ENCODE results near the gene GAREM1.

Gene GAREM1

GRCh38 chr18:32360682-32361345 is 109.9 kb downstream of the GAREM1 start:
- Histone ChIP-seq H3K4me3 (ENCODE audit: low read length in 2 of 2) (no peak overlapping the region), H2AK5ac (ENCODE audit: low read depth, low read length) (no peak overlapping the region), H3K4me1 (ENCODE audit: control insufficient read depth in 2 of 2, insufficient read depth in 1 of 2, low read depth in 1 of 2, low read length in 2 of 2) (peaks cover 0 to 1% of the 10 kb centered on the region in 2 donors), H2BK120ac (ENCODE audit: low read depth, low read length) (no peak overlapping the region), H3K23ac (ENCODE audit: low read depth, low read length, poor library complexity) (no peak overlapping the region), H3K9ac (ENCODE audit: low read depth, low read length, poor library complexity) (no peak overlapping the region), H2AFZ (ENCODE audit: low read length) (no peak overlapping the region), H2BK15ac (ENCODE audit: low read length) (no peak overlapping the region), H3K9me3 (replicated peaks in 1 of 2; ENCODE audit: control insufficient read depth in 2 of 2, insufficient read depth in 1 of 2, low read depth in 1 of 2, low read length in 2 of 2) (no peaks in the 10 kb centered on the region), H3K4ac (ENCODE audit: low read length) (no peak overlapping the region), H2BK5ac (ENCODE audit: low read length) (no peak overlapping the region), H4K8ac (ENCODE audit: low read depth, low read length) (no peak overlapping the region), H3K27me3 (ENCODE audit: control insufficient read depth in 3 of 3, insufficient read depth in 3 of 3, low read depth in 1 of 3, low read length in 3 of 3) (no peaks in the 10 kb centered on the region), H3K27ac (replicated peaks; ENCODE audit: low read length) (no peak overlapping the region), H3K79me1 (ENCODE audit: low read depth, low read length) (no peaks in the 10 kb centered on the region), H4K91ac (ENCODE audit: low read depth, low read length, poor library complexity) (no peak overlapping the region), H3K18ac (ENCODE audit: low read length) (no peak overlapping the region), H3K14ac (ENCODE audit: low read length) (no peak overlapping the region), H2BK12ac (ENCODE audit: low read length) (no peak overlapping the region), H3K4me2 (ENCODE audit: insufficient read depth, low read length, poor library complexity, severe bottlenecking) (no peak overlapping the region), H3K36me3 (replicated peaks in 1 of 2; ENCODE audit: control insufficient read depth in 2 of 2, insufficient read depth in 2 of 2, low read length in 2 of 2) (no peaks in the 10 kb centered on the region)
- no peak for DNase-seq (ENCODE audit: low spot score)
- no CpG with 5 or more reads among the region's 4 CpGs for WGBS, 2 donors (ENCODE audit: extremely low coverage in 2 of 2, insufficient read length in 2 of 2, insufficient replicate concordance in 1 of 2)

GRCh38 chr18:32358529-32358928 is 112.2 kb downstream of the GAREM1 start:
- H2AFZ ChIP-seq (ENCODE audit: low read length), result no peak overlapping the region
- H3K4me1 ChIP-seq (ENCODE audit: control insufficient read depth in 2 of 2, insufficient read depth in 1 of 2, low read depth in 1 of 2, low read length in 2 of 2), result peaks cover 0 to 3% of the 10 kb centered on the region in 2 donors
- H2BK12ac ChIP-seq (ENCODE audit: low read length), result no peak overlapping the region
- no peak overlapping the region for H3K23ac ChIP-seq (ENCODE audit: low read depth, low read length, poor library complexity)
- no peaks in the 10 kb centered on the region for H3K36me3 ChIP-seq (replicated peaks in 1 of 2; ENCODE audit: control insufficient read depth in 2 of 2, insufficient read depth in 2 of 2, low read length in 2 of 2)
- H3K27me3 ChIP-seq (ENCODE audit: control insufficient read depth in 3 of 3, insufficient read depth in 3 of 3, low read depth in 1 of 3, low read length in 3 of 3), result no peaks in the 10 kb centered on the region
- no peak for DNase-seq (ENCODE audit: low spot score)
- H2BK15ac ChIP-seq (ENCODE audit: low read length), result no peak overlapping the region
- H3K4me3 ChIP-seq (ENCODE audit: low read length in 2 of 2), result no peak overlapping the region
- H3K9me3 ChIP-seq (replicated peaks in 1 of 2; ENCODE audit: control insufficient read depth in 2 of 2, insufficient read depth in 1 of 2, low read depth in 1 of 2, low read length in 2 of 2), result no peaks in the 10 kb centered on the region
- no peak overlapping the region for H4K91ac ChIP-seq (ENCODE audit: low read depth, low read length, poor library complexity)
- H3K4me2 ChIP-seq (ENCODE audit: insufficient read depth, low read length, poor library complexity, severe bottlenecking), result no peak overlapping the region
- H3K9ac ChIP-seq (ENCODE audit: low read depth, low read length, poor library complexity), result no peak overlapping the region
- H3K18ac ChIP-seq (ENCODE audit: low read length), result no peak overlapping the region
- no peak overlapping the region for H3K14ac ChIP-seq (ENCODE audit: low read length)
- no peak overlapping the region for H3K4ac ChIP-seq (ENCODE audit: low read length)
- no peaks in the 10 kb centered on the region for H3K79me1 ChIP-seq (ENCODE audit: low read depth, low read length)
- H2BK5ac ChIP-seq (ENCODE audit: low read length), result no peak overlapping the region
- H2BK120ac ChIP-seq (ENCODE audit: low read depth, low read length), result no peak overlapping the region
- H3K27ac ChIP-seq (replicated peaks; ENCODE audit: low read length), result no peak overlapping the region
- H4K8ac ChIP-seq (ENCODE audit: low read depth, low read length), result no peak overlapping the region
- no CpG with 5 or more reads among the region's 9 CpGs for WGBS, 2 donors (ENCODE audit: extremely low coverage in 2 of 2, insufficient read length in 2 of 2, insufficient replicate concordance in 1 of 2)
- no peak overlapping the region for H2AK5ac ChIP-seq (ENCODE audit: low read depth, low read length)

- Histone ChIP-seq H2AK5ac (ENCODE audit: low read depth, low read length) (no peak overlapping the region), H3K36me3 (replicated peaks in 1 of 2; ENCODE audit: control insufficient read depth in 2 of 2, insufficient read depth in 2 of 2, low read length in 2 of 2) (no peaks in the 10 kb centered on the region), H3K4me1 (ENCODE audit: control insufficient read depth in 2 of 2, insufficient read depth in 1 of 2, low read depth in 1 of 2, low read length in 2 of 2) (peaks cover 0 to 3% of the 10 kb centered on the region in 2 donors), H3K18ac (ENCODE audit: low read length) (no peak overlapping the region), H2BK5ac (ENCODE audit: low read length) (no peak overlapping the region), H3K4me2 (ENCODE audit: insufficient read depth, low read length, poor library complexity, severe bottlenecking) (no peak overlapping the region), H3K9ac (ENCODE audit: low read depth, low read length, poor library complexity) (no peak overlapping the region), H3K4ac (ENCODE audit: low read length) (no peak overlapping the region), H2BK120ac (ENCODE audit: low read depth, low read length) (no peak overlapping the region), H2BK15ac (ENCODE audit: low read length) (no peak overlapping the region), H3K79me1 (ENCODE audit: low read depth, low read length) (no peaks in the 10 kb centered on the region), H2BK12ac (ENCODE audit: low read length) (no peak overlapping the region), H4K91ac (ENCODE audit: low read depth, low read length, poor library complexity) (no peak overlapping the region), H4K8ac (ENCODE audit: low read depth, low read length) (no peak overlapping the region), H3K14ac (ENCODE audit: low read length) (no peak overlapping the region), H3K27ac (replicated peaks; ENCODE audit: low read length) (no peak overlapping the region), H3K23ac (ENCODE audit: low read depth, low read length, poor library complexity) (no peak overlapping the region), H3K9me3 (replicated peaks in 1 of 2; ENCODE audit: control insufficient read depth in 2 of 2, insufficient read depth in 1 of 2, low read depth in 1 of 2, low read length in 2 of 2) (no peaks in the 10 kb centered on the region), H3K4me3 (ENCODE audit: low read length in 2 of 2) (no peak overlapping the region), H2AFZ (ENCODE audit: low read length) (no peak overlapping the region), H3K27me3 (ENCODE audit: control insufficient read depth in 3 of 3, insufficient read depth in 3 of 3, low read depth in 1 of 3, low read length in 3 of 3) (no peaks in the 10 kb centered on the region)
- no peak for DNase-seq (ENCODE audit: low spot score)
- no CpG with 5 or more reads among the region's 8 CpGs for WGBS, 2 donors (ENCODE audit: extremely low coverage in 2 of 2, insufficient read length in 2 of 2, insufficient replicate concordance in 1 of 2)
Measured at GRCh38 chr18:32358075-32358474, 112.6 kb downstream of the GAREM1 start.

GRCh38 chr18:32355896-32356295 is 114.8 kb downstream of the GAREM1 start:
- Histone ChIP-seq H3K36me3 (replicated peaks in 1 of 2; ENCODE audit: control insufficient read depth in 2 of 2, insufficient read depth in 2 of 2, low read length in 2 of 2) (no peaks in the 10 kb centered on the region), H3K18ac (ENCODE audit: low read length) (no peak overlapping the region), H2AK5ac (ENCODE audit: low read depth, low read length) (no peak overlapping the region), H4K8ac (ENCODE audit: low read depth, low read length) (no peak overlapping the region), H3K4me1 (ENCODE audit: control insufficient read depth in 2 of 2, insufficient read depth in 1 of 2, low read depth in 1 of 2, low read length in 2 of 2) (peaks cover 3% of the 10 kb centered on the region in 2 donors), H2BK120ac (ENCODE audit: low read depth, low read length) (no peak overlapping the region), H3K14ac (ENCODE audit: low read length) (no peak overlapping the region), H2BK5ac (ENCODE audit: low read length) (no peak overlapping the region), H2AFZ (ENCODE audit: low read length) (no peak overlapping the region), H4K91ac (ENCODE audit: low read depth, low read length, poor library complexity) (no peak overlapping the region), H3K23ac (ENCODE audit: low read depth, low read length, poor library complexity) (no peak overlapping the region), H3K4ac (ENCODE audit: low read length) (no peak overlapping the region), H3K4me2 (ENCODE audit: insufficient read depth, low read length, poor library complexity, severe bottlenecking) (no peak overlapping the region), H3K9ac (ENCODE audit: low read depth, low read length, poor library complexity) (no peak overlapping the region), H3K9me3 (replicated peaks in 1 of 2; ENCODE audit: control insufficient read depth in 2 of 2, insufficient read depth in 1 of 2, low read depth in 1 of 2, low read length in 2 of 2) (no peaks in the 10 kb centered on the region), H3K27me3 (ENCODE audit: control insufficient read depth in 3 of 3, insufficient read depth in 3 of 3, low read depth in 1 of 3, low read length in 3 of 3) (no peaks in the 10 kb centered on the region), H2BK15ac (ENCODE audit: low read length) (no peak overlapping the region), H3K79me1 (ENCODE audit: low read depth, low read length) (no peaks in the 10 kb centered on the region), H2BK12ac (ENCODE audit: low read length) (no peak overlapping the region), H3K4me3 (ENCODE audit: low read length in 2 of 2) (no peak overlapping the region), H3K27ac (replicated peaks; ENCODE audit: low read length) (no peak overlapping the region)
- no CpG with 5 or more reads among the region's 1 CpG for WGBS, 2 donors (ENCODE audit: extremely low coverage in 2 of 2, insufficient read length in 2 of 2, insufficient replicate concordance in 1 of 2)
- no peak for DNase-seq (ENCODE audit: low spot score)

Data from neuronal stem cell (in vitro differentiated cells).